NCI-H82 (cell line): ENCODE measurements around the gene CUBN.

Source experiments
- DNase-seq: peaks from one replicate; lab custom pipeline; 2025; lab: John Stamatoyannopoulos, UW

Gene CUBN

GRCh38 chr10:17101910-17102266, 27.7 kb downstream of the CUBN start:
- no peak for DNase-seq

- no peak for DNase-seq
Observed at GRCh38 chr10:17101257-17101909, 28.2 kb downstream of the CUBN start.

GRCh38 chr10:17100586-17100985, 29.0 kb downstream of the CUBN start:
- no peak for DNase-seq

GRCh38 chr10:17098012-17098411, 31.6 kb downstream of the CUBN start:
- no peak for DNase-seq

GRCh38 chr10:17094844-17095243, 34.8 kb downstream of the CUBN start:
- no peak for DNase-seq

- DNase-seq = no peak
Observed at GRCh38 chr10:17092986-17093803, 36.4 kb downstream of the CUBN start.

- no peak for DNase-seq
Observed at GRCh38 chr10:17092216-17092944, 37.2 kb downstream of the CUBN start.

GRCh38 chr10:17088118-17088806, 41.3 kb downstream of the CUBN start:
- DNase-seq = no peak

- no peak for DNase-seq
Observed at GRCh38 chr10:17086865-17087367, 42.7 kb downstream of the CUBN start.

GRCh38 chr10:17085011-17085725, 44.4 kb downstream of the CUBN start:
- peak; percentile 1 for DNase-seq

GRCh38 chr10:17084258-17084657, 45.4 kb downstream of the CUBN start:
- DNase-seq = no peak

- DNase-seq = no peak
Observed at GRCh38 chr10:17081431-17081830, 48.2 kb downstream of the CUBN start.

- DNase-seq = no peak
Observed at GRCh38 chr10:17077890-17078289, 51.7 kb downstream of the CUBN start.

GRCh38 chr10:17077346-17077781, 52.2 kb downstream of the CUBN start:
- no peak for DNase-seq

- DNase-seq = no peak
Observed at GRCh38 chr10:17076626-17077345, 52.8 kb downstream of the CUBN start.

- no peak for DNase-seq
Observed at GRCh38 chr10:17075533-17076359, 53.9 kb downstream of the CUBN start.

GRCh38 chr10:17074541-17074847, 55.1 kb downstream of the CUBN start:
- no peak for DNase-seq

- DNase-seq = no peak
Observed at GRCh38 chr10:17073725-17074540, 55.7 kb downstream of the CUBN start.

- DNase-seq = no peak
Observed at GRCh38 chr10:17068953-17069352, 60.7 kb downstream of the CUBN start.
